Right renal pelvis (tissue), 4 donors: Measurements from ENCODE around the gene AIF1. TPM values are rescaled to one million over a fixed set of nuclear protein-coding genes. Genes with fewer than 3 reads are reported as not detected.
A peak's percentile ranks its signal among the peaks of the same experiment; 100 is the strongest.

ENCODE experiments used
- DNase-seq, 4 donors: peaks; one replicate each; pipeline ENCODE4 v3.0.0-alpha.2; 2013; ENCODE audit warnings: low read depth in 4 of 4, low spot score in 3 of 4, missing footprints in 1 of 4
- polyA plus RNA-seq, 4 donors: library from polyadenylated mRNA; unstranded; fragments of 120-200 nt; gene quantifications; one replicate each; pipeline ENCODE4 v1.2.1, GENCODE V29; 2013; ENCODE audit not compliant: insufficient read length in 4 of 4

AIF1 gene
- polyA plus RNA-seq, 4 donors = 73.2 to 86.0 (median 82.3) TPM

- DNase-seq = peak; percentile 93 to 98 (median 96)
These were observed 5.0 kb downstream of the AIF1 start for GRCh38 chr6:31619805-31620585.

DNA sequence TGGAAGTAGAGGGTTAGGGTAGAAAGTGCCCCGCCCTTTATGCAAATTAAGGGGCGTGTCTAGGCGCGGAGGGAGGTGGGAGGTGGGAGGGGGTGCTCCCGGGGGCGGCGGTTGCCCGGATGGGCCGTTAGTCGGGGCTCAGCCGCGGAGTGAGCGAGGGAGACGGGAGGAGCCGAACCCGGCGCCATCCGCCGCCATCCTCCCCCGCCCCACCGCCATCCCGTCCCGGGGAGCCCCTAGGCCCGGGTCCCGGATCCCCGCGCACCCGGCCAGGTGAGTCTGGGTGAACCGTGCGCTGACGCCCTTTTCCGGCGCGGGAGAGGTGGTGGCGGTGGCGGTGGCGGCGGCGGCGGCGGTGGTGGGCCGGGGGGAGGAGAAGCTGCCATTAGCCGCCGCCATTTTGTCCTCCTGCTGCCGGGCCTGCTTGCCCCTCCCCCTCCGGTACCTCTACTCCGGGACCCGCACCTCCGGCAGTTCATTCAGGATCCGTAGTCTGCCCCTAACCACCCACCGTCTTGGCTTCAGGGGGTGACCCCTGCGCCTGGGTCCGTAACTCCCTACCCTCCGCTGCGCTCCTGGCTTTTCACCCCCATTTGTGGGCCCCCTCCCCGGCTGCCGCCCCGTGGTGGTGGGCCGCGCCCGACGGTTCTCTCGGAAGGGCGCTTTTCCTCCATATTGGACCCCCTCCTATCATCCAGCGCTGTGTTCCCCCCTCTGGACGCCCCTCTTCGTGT is 5.7 kb downstream of the AIF1 start, which contains the start of gene PRRC2A:
Gene PRRC2A (plus strand): TSS at position 130 of the 734 bp plus-strand sequence. CDS start 2,075 bp downstream, outside the sequence.
- DNase-seq = peak in 3 of 4 donors; percentile 44 to 97 (median 65)

GRCh38 chr6:31621320-31621939 is 6.4 kb downstream of the AIF1 start:
- DNase-seq = no peak

- no peak for DNase-seq
These were observed 7.0 kb downstream of the AIF1 start for GRCh38 chr6:31621991-31622390.

GRCh38 chr6:31622684-31623091 is 7.7 kb downstream of the AIF1 start:
- no peak for DNase-seq

GRCh38 chr6:31624070-31624469 is 9.0 kb downstream of the AIF1 start:
- DNase-seq = no peak

DNA sequence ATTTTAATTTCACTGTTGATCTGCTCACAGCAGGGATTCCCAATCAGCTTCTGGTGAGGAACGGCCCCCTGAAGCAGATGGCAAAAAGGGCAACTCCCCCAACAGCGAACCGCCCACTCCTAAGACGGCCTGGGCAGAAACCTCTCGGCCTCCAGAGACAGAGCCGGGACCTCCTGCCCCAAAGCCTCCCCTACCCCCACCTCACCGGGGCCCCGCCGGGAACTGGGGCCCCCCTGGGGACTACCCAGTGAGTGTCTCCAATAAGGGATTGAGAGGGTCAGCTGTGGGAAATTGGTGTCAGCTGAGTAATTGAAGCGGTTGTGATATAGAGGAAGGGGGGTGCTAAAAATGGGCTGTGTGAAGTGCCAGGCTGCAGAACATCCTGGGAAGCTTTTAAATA is 11.9 kb downstream of the AIF1 start:
- DNase-seq = no peak

- no peak for DNase-seq
These were observed 12.8 kb downstream of the AIF1 start for GRCh38 chr6:31627690-31628287.

- no peak for DNase-seq
These were observed 14.0 kb downstream of the AIF1 start for GRCh38 chr6:31629014-31629413.

DNA sequence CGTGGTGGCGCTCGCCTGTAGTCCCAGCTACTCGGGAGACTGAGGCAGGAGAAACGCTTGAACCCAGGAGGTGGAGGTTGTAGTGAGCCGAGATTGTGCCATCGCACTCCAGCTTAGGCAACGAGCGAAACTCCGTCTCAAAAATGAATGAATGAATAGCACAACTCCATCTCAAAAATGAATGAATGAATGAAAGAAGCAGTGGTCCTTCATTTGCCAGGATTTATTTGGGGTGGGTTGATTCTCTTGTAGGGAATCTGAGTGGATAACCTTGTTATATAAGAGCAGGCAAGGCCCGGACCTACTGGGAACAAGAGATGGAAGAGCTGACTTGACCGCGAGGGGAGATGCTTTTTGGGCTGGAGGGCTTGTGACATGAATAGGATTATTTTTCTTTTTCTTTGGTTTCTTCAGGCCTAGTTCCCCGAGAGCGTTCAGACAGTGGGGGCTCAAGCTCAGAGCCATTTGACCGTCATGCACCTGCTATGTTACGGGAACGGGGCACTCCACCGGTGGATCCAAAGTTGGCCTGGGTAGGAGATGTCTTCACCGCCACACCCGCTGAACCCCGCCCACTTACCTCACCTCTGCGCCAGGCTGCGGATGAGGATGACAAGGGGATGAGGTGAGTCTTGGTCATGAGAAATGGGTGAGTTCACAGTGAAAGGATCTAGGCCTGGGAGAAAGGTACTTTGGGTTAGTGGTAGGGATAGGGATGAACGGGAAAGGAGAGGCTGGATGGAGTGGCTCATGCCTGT is 15.3 kb downstream of the AIF1 start:
- DNase-seq = no peak

GRCh38 chr6:31631209-31631608 is 16.2 kb downstream of the AIF1 start:
- no peak for DNase-seq

GRCh38 chr6:31631681-31632278 is 16.7 kb downstream of the AIF1 start:
- no peak for DNase-seq

DNA sequence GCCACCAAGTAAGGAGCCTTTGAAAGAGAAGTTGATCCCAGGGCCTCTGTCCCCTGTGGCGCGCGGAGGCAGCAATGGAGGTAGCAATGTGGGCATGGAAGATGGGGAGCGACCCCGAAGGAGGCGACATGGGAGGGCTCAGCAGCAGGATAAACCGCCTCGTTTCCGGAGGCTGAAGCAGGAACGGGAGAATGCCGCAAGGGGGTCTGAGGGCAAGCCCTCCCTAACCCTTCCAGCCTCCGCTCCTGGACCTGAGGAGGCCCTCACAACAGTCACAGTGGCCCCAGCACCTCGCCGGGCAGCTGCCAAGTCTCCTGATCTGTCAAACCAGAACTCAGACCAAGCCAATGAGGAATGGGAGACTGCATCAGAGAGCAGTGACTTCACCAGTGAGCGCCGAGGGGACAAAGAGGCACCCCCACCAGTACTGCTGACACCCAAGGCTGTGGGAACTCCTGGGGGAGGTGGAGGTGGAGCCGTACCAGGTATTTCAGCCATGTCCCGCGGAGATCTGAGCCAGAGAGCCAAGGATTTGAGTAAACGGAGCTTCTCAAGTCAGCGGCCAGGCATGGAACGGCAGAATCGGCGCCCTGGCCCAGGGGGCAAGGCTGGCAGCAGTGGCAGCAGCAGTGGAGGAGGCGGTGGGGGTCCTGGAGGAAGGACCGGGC is 17.4 kb downstream of the AIF1 start:
- no peak for DNase-seq

- no peak for DNase-seq
These were observed 18.4 kb downstream of the AIF1 start for GRCh38 chr6:31633447-31633846.

GRCh38 chr6:31634131-31634530 is 19.1 kb downstream of the AIF1 start:
- no peak for DNase-seq

DNA sequence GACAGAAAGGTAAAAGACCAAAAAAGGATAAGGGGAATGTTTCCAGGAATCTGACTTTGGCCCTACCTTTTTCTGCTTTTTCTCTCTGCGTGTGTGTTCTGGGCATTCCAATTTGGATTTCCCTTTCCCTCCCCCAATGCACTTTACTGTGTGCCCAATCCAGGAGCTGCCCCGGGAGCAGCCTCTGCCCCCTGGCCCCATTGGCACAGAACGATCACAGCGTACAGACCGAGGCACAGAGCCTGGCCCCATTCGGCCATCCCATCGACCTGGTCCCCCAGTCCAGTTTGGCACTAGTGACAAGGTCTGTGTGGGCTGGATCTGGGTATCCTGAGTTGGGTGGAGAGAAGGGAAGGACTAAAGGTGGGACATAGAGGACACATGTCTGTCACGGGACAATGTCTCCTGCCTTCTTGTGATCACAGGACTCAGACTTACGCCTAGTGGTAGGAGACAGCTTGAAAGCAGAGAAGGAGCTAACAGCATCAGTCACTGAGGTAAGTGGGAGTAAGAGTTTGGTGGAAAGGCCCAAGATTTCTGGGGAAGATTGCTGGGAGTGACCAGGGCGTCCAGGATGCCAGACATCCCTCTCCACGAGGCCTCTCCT is 20.0 kb downstream of the AIF1 start:
- DNase-seq = no peak

GRCh38 chr6:31636698-31637596 is 21.9 kb downstream of the AIF1 start:
- DNase-seq = no peak

GRCh38 chr6:31639043-31639442 is 24.0 kb downstream of the AIF1 start:
- no peak for DNase-seq
